ENCODE results near the gene WDR19.
"Not testable (repeated sequence)": the region's sequence is repeated elsewhere in the genome, so short reads cannot be mapped to it uniquely, and the experiment has no call there.

Gene WDR19

DNA sequence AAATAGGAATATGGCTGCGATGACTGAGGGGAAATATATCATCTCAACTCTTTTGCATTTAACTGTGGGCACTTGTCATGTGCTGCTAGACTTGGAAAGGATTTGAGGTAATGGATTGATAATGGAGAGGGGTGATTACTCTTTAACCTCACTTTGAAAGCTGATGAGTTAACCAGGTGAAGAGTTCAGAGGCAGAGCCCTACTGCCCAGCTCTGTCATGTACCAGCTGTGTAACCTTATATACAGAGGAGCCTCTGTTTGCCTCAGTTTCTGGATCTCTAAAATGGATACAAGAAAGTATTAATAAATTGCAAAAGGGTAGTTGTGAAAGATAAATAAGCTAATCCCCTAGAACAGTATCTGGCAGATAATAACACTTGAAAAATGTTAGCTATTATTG, 51.5 kb downstream of the WDR19 start:
- DNase-seq = no peak

GRCh38 chr4:39235021-39235420, 52.7 kb downstream of the WDR19 start:
- DNase-seq = no peak

- no peak for DNase-seq
These were observed 53.4 kb downstream of the WDR19 start for GRCh38 chr4:39235696-39236095.

GRCh38 chr4:39237179-39237578, 54.9 kb downstream of the WDR19 start:
- DNase-seq = no peak

DNA sequence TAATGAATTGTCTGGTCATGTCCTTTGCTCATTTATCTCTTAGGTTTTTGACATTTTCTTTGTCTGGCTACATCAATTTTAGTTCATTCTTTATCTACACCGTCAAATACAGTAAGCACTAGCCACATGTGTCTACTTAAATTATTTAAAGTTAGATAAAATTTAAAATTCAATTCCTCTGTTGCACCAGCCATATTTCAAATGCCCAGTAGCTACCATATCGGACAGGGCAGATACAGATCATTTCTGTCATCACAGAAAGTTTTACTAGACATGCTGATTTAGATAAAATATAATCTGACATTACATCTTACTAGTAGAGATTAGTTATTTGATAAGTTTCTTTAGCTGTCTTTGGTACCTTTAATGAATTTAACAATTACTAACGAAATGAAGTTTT, 61.1 kb downstream of the WDR19 start:
- DNase-seq = no peak

DNA sequence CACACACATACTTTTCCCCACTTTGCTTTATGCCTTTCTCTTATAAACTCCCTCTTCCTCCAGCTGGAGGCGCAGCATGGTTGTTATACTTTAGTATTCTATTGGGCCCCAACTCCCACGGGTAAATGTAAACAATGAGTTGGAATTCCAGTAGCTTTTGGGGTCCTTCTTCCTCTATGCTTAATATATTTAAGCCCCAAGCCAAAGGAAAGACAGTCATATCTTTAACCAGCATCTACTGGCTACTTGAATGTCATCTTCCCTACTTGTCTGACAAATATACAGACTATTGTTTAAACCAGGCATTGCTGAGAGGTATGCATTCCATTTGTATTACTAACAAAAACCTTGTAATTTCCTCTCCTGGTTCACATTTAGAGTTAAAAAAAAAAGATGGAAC, 72.9 kb downstream of the WDR19 start:
- no peak for DNase-seq

GRCh38 chr4:39255871-39256270, 73.5 kb downstream of the WDR19 start:
- no peak for DNase-seq

GRCh38 chr4:39256436-39256835, 74.1 kb downstream of the WDR19 start:
- no peak for DNase-seq

GRCh38 chr4:39259571-39260330, 77.4 kb downstream of the WDR19 start:
- DNase-seq = no peak

DNA sequence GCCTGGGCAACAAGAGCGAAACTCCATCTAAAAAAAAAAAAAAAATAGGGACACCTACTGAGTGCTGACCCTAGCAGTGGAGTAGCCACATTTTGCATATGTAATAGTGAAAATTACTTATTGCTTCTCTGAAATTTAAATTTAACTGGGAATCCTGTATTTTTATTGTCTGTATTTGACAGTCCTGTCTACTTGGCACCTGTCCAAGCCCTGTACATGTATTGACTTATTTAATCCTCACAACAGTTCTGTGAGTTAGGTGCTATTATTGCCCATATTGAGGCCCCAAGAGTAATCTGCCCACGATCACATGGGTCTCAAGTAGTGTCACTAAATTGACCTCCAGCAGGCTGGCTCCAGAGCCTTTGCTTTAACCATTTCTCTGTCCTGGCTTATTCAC, 81.6 kb downstream of the WDR19 start:
- no peak for DNase-seq

DNA sequence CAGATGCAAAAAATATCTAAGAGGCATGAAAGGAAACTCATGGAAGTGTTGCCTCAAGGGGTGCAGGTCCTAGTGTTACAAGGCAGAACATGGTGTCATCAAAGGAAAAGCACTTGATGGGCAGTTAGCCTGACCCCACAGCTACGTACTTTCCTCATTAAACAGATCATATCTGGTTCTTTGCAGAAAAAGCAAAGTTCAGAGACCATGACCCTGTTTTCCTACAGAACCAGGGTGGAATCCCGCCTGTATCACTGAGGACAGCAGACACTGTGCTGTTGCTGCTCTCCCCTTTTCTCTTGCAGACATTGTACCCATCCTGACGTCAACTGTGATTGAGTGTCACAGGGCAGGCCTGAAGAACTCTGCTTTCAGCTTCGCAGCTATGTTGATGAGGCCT, 92.2 kb downstream of the WDR19 start:
- DNase-seq = no peak

DNA sequence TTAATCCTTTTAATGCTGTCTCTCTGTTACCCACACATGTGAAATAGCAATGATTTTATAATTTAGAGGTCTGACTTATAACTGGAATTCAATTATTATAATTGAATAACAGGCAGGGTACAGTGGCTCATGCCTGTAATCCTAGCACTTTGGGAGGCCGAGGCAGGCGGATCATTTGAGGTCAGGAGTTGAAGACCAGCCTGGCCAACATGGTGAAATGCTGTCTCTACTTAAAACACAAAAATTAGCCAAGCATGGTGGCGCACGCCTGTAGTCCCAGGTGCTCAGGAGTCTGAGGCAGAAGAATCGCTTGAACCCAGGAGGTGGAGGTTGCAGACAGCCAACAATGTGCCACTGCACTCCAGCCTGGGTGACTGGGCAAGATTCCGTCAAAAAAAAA, 95.3 kb downstream of the WDR19 start:
- DNase-seq = not testable (repeated sequence)

- DNase-seq = no peak
These were observed 96.1 kb downstream of the WDR19 start for GRCh38 chr4:39278476-39278875.

DNA sequence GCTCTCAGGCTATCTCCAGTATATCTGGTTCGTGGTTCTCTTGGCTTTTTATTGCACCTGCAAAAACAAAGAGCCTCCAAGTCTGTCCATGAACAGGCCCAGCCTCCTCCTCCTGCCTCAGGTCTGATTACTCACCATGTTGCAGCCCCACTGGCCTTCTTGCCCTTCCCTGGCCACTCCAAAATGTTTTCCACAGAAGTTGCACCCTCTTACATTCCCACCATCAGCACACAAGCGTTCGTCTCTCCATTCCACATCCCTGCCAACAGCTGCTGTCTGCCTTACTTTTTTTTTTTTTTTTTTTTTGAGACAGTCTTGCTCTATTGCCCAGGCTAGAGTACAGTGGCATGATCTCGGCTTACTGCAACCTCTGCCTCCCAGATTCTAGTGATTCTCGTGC, 97.1 kb downstream of the WDR19 start:
- no peak for DNase-seq

- no peak for DNase-seq
These were observed 98.4 kb downstream of the WDR19 start for GRCh38 chr4:39280770-39281169.

GRCh38 chr4:39285111-39285795, 102.9 kb downstream of the WDR19 start:
- no peak for DNase-seq

GRCh38 chr4:39285853-39286252, 103.5 kb downstream of the WDR19 start:
- no peak for DNase-seq

GRCh38 chr4:39286263-39286662, 103.9 kb downstream of the WDR19 start:
- no peak for DNase-seq

DNA sequence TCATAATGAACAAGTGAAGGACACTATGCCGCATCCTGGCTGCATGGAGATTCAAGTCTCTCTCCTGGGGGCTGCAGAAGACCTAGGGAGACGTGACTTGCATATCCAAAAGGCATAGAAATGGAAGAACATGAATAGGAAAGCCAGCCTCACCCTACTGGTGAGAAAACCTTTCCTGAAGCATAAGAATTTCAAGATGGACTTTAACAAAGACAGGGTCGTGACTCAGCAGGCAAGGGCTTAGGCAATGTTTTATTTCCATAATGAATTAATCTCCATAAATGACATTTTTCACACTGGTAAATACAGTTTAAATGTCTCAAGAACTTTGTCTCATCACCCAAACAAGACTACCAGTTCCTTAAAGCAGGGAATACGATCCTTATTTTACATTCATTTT, 104.9 kb downstream of the WDR19 start:
- no peak for DNase-seq

GRCh38 chr4:39291686-39292085, 109.4 kb downstream of the WDR19 start:
- no peak for DNase-seq

DNA sequence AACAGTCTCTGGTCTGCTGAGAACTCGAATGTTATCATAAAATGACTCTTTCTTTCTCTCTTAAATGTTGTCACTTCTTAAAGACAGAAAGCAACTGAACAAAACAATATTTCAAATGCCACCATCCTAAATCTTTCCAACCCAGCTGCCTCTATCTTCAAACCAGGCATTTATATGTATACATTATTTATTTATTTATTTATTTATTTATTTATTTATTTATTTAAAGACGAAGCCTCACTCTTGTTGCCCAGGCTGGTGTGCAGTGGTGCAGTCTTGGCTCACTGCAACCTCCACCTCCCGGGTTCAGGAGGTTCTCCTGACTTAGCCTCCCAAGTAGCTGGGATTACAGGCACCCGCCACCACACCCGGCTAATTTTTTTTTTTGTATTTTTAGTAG, 110.1 kb downstream of the WDR19 start:
- DNase-seq = not testable (repeated sequence)

DNA sequence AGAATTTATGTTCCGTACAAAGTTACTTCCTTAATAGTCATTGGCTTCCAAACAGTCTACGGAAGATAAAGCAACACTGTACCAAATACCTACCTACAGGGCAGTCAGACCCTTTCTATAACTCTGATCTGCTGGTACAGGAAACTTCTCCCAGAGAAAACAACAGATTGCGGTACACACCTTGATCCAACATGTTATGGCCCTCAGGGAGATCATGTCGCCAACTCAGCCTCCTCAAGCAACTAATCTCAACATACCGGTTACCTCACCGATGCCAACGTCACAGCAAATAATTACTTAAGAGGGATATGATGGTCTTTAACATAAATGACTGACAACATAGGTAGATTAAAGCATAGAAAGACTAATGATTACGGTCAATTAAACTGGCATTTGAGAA, 113.5 kb downstream of the WDR19 start:
- no peak for DNase-seq

DNA sequence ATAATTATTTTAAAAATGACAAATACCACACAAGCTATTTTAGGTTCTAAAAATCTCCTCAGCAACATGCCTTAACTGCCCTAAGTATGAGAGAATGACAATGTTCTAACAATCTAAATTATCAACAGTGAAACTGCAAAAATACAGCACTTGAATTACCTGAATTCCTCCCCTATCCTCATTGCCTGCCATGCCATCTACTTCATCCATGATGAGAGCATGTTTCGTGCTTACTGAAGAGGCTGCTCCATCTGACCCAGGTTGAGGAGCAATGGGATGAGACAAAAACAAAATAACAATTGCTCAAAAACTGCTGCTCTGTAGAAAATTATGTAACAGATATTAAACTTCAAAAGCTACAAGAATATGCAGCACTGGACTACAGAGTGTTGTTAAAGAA, 120.6 kb downstream of the WDR19 start:
- no peak for DNase-seq

GRCh38 chr4:39303871-39304270, 121.5 kb downstream of the WDR19 start:
- no peak for DNase-seq

DNA sequence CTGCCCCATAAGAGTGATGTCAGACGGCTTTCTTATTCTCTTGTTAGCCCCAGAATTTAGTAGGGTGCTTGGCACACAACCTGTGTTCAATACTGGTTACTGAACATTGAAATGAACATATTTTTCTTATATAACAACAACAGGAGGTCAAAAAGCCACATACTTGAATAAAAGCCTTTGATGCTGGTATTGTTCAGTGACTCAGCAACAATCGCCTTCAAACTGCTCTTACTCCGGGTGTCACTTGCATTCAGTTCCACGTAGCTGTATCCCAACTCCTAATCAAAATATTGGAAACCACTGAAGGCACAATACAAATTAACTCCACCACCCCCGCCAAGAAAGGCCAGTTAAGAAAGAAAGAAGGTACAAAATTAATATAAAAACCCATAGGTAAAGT, 122.3 kb downstream of the WDR19 start:
- no peak for DNase-seq

Data from GOT3 (cell line).